Osteoblast (primary cell): ENCODE measurements around the gene ARMC7. TPM values are rescaled to one million over a fixed set of nuclear protein-coding genes. Genes with fewer than 3 reads are reported as not detected.

Experiments
- DNase-seq: peaks from one replicate; pipeline ENCODE4 v3.0.0; 2011; ENCODE audit warnings: low spot score, mixed read lengths; ENCODE audit not compliant: insufficient read length; ENCODE audit errors: missing footprints
- H2AFZ ChIP-seq: 2 replicates; pipeline ENCODE4 v1.6.0; 2011; ENCODE audit warnings: mild to moderate bottlenecking, low read length
- H3K27ac ChIP-seq: 2 replicates; pipeline ENCODE4 v1.5.1; 2011; ENCODE audit warnings: mild to moderate bottlenecking, low read depth, low read length, moderate library complexity
- H3K27me3 ChIP-seq: 2 replicates; pipeline ENCODE4 v1.6.0; 2012; ENCODE audit warnings: mild to moderate bottlenecking, control low read depth, inconsistent platforms, low read length, moderate library complexity; ENCODE audit not compliant: insufficient read depth
- H3K36me3 ChIP-seq: 2 replicates; pipeline ENCODE4 v1.5.1; 2011; ENCODE audit warnings: mild to moderate bottlenecking, low read length, control low read depth, moderate library complexity; ENCODE audit not compliant: insufficient read depth
- H3K4me1 ChIP-seq: 2 replicates; pipeline ENCODE4 v1.5.1; 2011; ENCODE audit warnings: mild to moderate bottlenecking, low read length, control low read depth, moderate library complexity; ENCODE audit not compliant: insufficient read depth
- H3K4me2 ChIP-seq: 2 replicates; pipeline ENCODE4 v1.6.0; 2011; ENCODE audit warnings: mild to moderate bottlenecking, low read length; ENCODE audit not compliant: insufficient read depth
- H3K4me3 ChIP-seq: fragments of 200-600 bp; sonication (generic); 3 replicates; pipeline ENCODE4 v1.5.1; 2012; ENCODE audit warnings: mild to moderate bottlenecking, low read length, inconsistent platforms; ENCODE audit not compliant: insufficient read depth
- H3K79me2 ChIP-seq: 2 replicates; pipeline ENCODE4 v1.6.0; 2012; ENCODE audit warnings: mild to moderate bottlenecking, low read length, control low read depth, inconsistent platforms; ENCODE audit not compliant: insufficient read depth
- H3K9me3 ChIP-seq: 2 replicates; pipeline ENCODE4 v1.5.1; 2011; ENCODE audit warnings: low read depth, low read length, control low read depth
- H4K20me1 ChIP-seq: 2 replicates; pipeline ENCODE4 v1.6.0; 2012; ENCODE audit warnings: mild to moderate bottlenecking, low read length, control low read depth; ENCODE audit not compliant: insufficient read depth
- CTCF ChIP-seq: IDR thresholded peaks from 2 replicates; pipeline ENCODE4 v1.5.1; 2011; ENCODE audit warnings: mild to moderate bottlenecking, low read depth, low read length, moderate library complexity; ENCODE audit errors: extremely low read depth
- total RNA-seq: library from RNA; depleted of rRNA; stranded (reverse); fragments of >200 nt; gene quantifications from 2 replicates; pipeline ENCODE4 v1.2.3, GENCODE V29; 2012

The ARMC7 gene
- total RNA-seq, 1 donor, result 3.3 TPM

- Histone ChIP-seq H4K20me1 (no peaks in the 10 kb centered on the region), H3K79me2 (no peaks in the 10 kb centered on the region), H3K4me1 (peaks cover 28% of the 10 kb centered on the region), H3K4me3 (no peak overlapping the region), H3K4me2 (no peak overlapping the region), H3K9me3 (no peaks in the 10 kb centered on the region), H3K36me3 (no peaks in the 10 kb centered on the region), H3K27me3 (no peaks in the 10 kb centered on the region), H3K27ac (no peak overlapping the region), H2AFZ (peak overlapping the region; percentile 1)
- peak; percentile 87 for DNase-seq
- no peak for TF ChIP-seq CTCF
Measured at GRCh38 chr17:75075597-75076336, 34.0 kb upstream of the ARMC7 start.

GRCh38 chr17:75077072-75077495, 32.7 kb upstream of the ARMC7 start:
- H4K20me1 ChIP-seq, result no peaks in the 10 kb centered on the region
- peaks cover 35% of the 10 kb centered on the region for H3K4me1 ChIP-seq
- no peak overlapping the region for H3K27ac ChIP-seq
- H3K79me2 ChIP-seq, result no peaks in the 10 kb centered on the region
- TF ChIP-seq CTCF, result no peak
- DNase-seq, result peak; percentile 49
- H3K9me3 ChIP-seq, result no peaks in the 10 kb centered on the region
- peak overlapping the region; percentile 64 for H3K4me2 ChIP-seq
- H2AFZ ChIP-seq, result peak overlapping the region; percentile 76
- H3K27me3 ChIP-seq, result no peaks in the 10 kb centered on the region
- no peaks in the 10 kb centered on the region for H3K36me3 ChIP-seq
- peak overlapping the region; percentile 33 for H3K4me3 ChIP-seq

GRCh38 chr17:75077496-75078283, 32.1 kb upstream of the ARMC7 start:
- Histone ChIP-seq H3K79me2 (no peaks in the 10 kb centered on the region), H4K20me1 (no peaks in the 10 kb centered on the region), H3K4me3 (peak overlapping the region; percentile 33), H3K4me2 (peak overlapping the region; percentile 64), H3K36me3 (no peaks in the 10 kb centered on the region), H2AFZ (peak overlapping the region; percentile 76), H3K9me3 (no peaks in the 10 kb centered on the region), H3K27ac (peak overlapping the region; percentile 83), H3K4me1 (peaks cover 37% of the 10 kb centered on the region), H3K27me3 (no peaks in the 10 kb centered on the region)
- TF ChIP-seq CTCF, result no peak
- DNase-seq, result peak; percentile 79
